ENCODE results near the gene CLDN11.

Gene CLDN11

DNA sequence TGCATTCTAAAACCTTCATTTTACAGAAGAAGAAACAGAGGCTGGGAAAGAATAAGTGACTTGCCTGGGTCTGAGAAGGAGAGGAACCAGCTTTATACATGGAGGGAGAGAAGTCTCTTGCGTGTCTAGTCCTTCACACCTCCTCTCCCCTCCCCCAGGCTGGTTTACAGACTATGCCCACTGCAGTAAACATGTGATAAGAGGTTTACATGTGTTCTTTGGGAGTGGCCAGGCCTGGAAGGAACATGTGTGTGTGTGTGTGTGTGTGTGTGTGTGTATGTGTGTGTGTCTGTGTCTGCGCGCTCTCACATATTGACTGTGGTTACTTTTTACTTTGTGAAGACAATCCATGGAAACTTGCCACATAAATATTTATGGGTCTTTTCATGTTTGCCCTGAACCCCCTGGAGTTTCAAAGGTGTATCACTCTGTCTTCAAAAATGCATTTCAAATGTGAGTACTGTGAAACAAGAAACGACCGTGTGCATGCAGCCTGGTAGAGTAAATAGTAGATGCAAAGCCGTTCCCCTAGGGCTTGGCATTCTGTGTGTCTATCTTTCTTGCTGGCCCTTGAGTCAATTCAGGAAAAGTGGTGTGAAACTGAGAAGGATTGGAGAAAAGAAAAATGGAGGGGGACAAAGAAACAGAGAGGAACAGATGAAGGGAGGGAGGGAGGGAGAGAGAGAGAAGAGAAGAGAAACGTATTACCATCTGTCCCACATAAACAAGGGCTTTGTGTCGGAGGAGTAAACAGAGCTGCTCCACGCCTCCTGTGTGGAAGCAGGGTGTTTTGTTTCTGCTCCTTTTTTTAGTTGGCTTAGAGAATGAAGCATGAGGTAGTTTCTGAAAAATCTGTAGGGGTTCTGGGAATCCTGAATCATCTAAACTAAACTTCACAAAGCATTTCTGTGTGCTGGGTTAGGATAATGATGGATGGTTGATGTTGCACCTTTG, 51.7 kb downstream of the CLDN11 start:
- no peak for DNase-seq (ENCODE audit: low spot score)

DNA sequence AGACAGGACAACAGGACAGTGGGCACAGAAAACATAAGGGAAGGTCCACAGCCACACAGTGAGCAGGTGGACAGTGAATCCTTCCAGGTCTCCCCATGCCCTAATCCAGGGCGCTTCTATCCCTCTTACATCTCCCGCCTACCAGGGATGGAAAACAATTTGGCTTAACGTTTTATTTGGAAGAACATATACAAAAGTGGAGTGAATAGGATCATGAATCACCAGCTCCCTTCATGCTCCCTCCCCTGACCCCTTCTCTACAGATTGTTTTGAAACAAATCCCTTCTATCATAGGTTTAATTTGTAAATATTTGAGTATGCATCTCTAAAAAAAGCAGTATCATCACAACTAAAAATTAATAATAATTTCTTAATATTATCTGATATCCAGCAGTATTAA, 52.5 kb downstream of the CLDN11 start:
- no peak for DNase-seq (ENCODE audit: low spot score)

DNA sequence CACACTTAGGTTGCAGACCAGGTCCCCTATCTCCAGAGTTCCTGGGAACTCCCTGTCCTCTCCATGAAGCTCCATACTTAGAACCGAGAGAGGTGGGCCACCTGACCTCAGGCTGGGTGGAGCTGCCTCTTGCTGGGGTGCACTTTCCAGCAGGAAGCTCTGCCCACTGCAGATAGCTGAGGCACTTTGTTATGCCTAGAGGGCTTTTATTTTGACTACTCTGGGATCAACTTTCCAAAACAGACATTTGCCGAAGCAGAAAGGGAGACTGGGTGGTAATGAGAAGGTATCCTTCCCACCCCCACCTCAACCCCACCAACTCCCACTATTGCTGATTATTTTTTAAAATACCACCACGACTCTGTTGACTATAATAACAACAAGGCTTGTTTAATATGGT, 54.7 kb downstream of the CLDN11 start:
- no peak for DNase-seq (ENCODE audit: low spot score)

DNA sequence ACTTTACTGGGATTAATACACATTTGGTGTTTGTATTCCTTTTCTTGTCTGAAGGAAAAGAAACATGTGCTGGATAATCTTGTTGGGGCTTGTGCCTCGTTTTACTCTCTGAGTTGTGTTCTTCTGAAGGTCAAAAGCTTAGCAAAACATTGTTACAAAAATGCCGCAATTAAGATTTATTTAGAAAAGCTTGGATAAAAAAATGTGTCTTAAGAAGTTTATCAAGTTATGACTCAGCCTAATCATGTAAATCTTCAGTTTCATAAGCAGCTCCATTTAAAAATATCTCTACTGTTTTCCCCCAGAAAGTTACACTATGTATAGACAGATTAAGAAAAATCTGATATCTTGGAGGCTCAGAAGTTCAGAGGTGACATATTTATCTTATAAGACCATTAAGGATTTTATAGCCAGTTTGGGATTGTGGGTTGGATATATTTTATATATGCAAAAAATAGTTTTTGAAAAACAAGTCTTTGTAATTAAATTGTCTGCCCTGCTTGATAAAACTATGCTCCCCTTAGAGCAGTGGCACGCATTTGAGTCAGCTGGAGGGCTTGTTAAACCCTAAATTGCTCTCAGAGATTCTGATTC, 56.5 kb downstream of the CLDN11 start:
- no peak for DNase-seq (ENCODE audit: low spot score)

DNA sequence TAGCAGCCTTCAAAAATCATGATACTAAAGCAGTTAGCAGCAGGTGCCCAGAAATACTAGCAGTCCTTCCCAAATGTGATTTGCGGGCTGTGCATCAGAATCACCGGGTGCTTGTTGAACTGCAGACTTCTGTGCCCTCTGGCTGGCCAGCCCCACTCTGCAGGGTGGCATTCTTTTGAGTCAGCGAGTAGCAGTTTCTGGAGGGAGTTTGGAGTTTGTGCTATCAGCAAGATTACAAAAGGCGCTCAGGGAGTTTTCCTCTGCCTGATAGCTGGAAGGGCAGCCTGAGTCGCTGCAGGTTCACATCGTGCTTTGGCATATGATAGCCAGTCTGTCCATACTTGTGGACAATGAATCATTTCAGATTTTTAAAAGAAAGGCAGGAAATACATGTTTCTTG, 57.6 kb downstream of the CLDN11 start:
- no peak for DNase-seq (ENCODE audit: low spot score)

DNA sequence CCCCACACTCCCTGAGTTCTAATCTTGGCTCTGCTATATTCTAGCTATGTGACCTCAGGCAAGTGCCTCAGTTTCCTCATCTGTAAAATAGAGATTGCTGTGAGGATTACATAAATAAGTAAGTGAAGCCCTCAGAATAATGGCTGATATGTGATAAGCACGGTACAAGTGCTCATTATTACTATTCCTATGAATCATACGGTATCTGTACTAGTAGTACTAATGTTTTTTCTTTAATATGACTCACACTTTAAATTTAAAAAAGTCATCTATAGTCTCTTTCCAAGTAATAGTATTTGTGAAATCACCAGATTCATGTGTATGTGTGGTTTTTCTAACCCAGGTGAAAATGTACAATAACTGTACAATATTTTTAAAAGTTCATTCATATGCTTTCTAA, 58.7 kb downstream of the CLDN11 start:
- DNase-seq (ENCODE audit: low spot score), result no peak

DNA sequence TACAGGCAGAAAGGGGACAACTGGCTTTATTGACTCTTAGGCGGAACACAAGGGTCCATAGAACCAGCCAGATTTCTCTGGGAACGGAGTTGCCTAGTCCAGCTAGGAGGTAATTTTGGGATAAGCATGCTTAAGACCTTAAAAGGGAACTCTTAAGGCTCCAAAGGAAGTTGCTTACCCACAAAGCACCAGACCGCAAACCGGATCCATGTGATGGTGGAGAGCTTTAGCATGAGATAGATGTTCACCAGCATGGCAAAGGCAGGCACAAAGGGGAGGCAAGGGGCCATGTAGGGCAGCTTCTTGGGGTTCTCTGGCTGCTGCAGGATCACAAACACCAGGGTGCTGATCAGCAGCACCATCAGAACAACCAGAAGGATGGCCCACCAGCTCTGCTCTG, 61.4 kb downstream of the CLDN11 start:
- no peak for DNase-seq (ENCODE audit: low spot score)

DNA sequence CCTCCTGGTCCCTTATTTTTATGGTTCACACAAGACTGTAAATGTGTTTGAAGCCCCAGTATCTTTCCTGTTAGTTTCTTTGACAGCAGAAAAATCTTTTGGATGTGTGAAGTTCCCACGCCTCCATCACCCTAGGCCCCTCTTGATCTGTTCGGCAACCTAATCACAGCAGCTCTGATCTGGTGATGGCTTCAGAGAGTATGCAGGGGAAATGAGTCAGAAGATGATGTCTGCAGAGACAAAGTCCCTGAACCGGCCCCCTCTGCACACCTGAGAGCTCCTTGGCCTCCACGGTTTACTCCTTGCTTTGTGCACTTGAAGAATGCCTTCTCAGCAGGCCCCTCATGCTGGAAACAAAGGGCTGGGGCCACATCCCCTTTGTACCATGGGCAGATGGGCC, 63.5 kb downstream of the CLDN11 start:
- no peak for DNase-seq (ENCODE audit: low spot score)

DNA sequence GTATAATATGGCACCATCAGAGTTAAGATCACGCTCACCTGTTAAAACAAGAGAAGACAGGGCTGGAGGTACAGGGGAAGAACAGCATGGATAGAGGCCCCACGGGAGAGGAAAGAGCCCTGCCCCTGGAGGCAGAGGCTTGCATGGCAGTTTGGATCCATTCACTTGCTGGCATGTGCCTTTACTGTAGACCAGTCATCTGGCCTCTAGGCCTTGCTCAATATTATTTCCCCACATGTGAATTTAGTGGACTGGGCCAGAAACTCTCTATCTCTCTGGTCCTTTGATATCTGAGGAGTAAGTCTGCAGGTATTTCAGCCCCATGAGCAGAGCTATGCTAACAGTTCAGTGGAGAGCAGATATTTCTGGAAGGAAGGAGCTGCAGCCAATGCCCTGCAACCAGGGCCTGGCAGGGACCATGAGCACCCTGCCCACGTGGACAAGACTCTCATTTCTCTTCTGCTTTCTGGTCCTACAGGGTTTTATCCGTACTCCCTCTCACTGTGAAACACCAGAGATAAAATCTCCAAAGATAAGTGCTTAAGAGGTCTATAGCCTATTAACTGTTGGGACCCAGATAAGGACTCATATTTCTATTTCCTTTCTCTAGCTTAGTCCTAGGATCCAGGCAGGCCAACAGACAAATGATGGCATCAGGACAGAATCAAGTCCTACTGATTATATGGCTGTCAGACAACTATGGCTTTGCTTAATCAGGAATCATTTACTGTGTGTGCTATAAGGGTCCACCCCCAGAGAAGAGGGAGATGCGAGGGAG, 65.0 kb downstream of the CLDN11 start:
- DNase-seq (ENCODE audit: low spot score), result no peak
